CD4-positive, alpha-beta T cell treated with Interferon alpha-2 for 1 hour (primary cell): ENCODE measurements around the gene RAB40B.

Source experiments
- DNase-seq, 2 donors: peaks; one replicate each; pipeline ENCODE4 v3.0.0-alpha.2; 2020 to 2022

RAB40B gene

GRCh38 chr17:82690786-82691489 lies 7.6 kb downstream of the RAB40B start:
- no peak for DNase-seq

GRCh38 chr17:82689077-82689476 lies 9.4 kb downstream of the RAB40B start:
- DNase-seq, result no peak

GRCh38 chr17:82687871-82688270 lies 10.6 kb downstream of the RAB40B start:
- no peak for DNase-seq

- no peak for DNase-seq
Measured at GRCh38 chr17:82687375-82687861, 11.1 kb downstream of the RAB40B start.

GRCh38 chr17:82686366-82687324 lies 11.9 kb downstream of the RAB40B start:
- DNase-seq, result no peak

- no peak for DNase-seq
Measured at GRCh38 chr17:82685291-82685690, 13.2 kb downstream of the RAB40B start.

GRCh38 chr17:82684228-82684841 lies 14.2 kb downstream of the RAB40B start:
- DNase-seq, result no peak

GRCh38 chr17:82683534-82683933 lies 15.0 kb downstream of the RAB40B start:
- DNase-seq, result no peak

- DNase-seq, result no peak
Measured at GRCh38 chr17:82681547-82681946, 17.0 kb downstream of the RAB40B start.

GRCh38 chr17:82679586-82680465 lies 18.7 kb downstream of the RAB40B start:
- DNase-seq, result no peak

GRCh38 chr17:82678265-82678891 lies 20.1 kb downstream of the RAB40B start:
- no peak for DNase-seq

- no peak for DNase-seq
Measured at GRCh38 chr17:82677353-82677925, 21.1 kb downstream of the RAB40B start.

GRCh38 chr17:82675476-82676245 lies 22.8 kb downstream of the RAB40B start:
- no peak for DNase-seq

GRCh38 chr17:82674656-82675475 lies 23.6 kb downstream of the RAB40B start:
- DNase-seq, result no peak

- no peak for DNase-seq
Measured at GRCh38 chr17:82670661-82671450, 27.6 kb downstream of the RAB40B start.

GRCh38 chr17:82668631-82669099 lies 29.8 kb downstream of the RAB40B start:
- DNase-seq, result peak; percentile 45 to 52

GRCh38 chr17:82668024-82668630 lies 30.4 kb downstream of the RAB40B start:
- no peak for DNase-seq

GRCh38 chr17:82667668-82668000 lies 30.9 kb downstream of the RAB40B start:
- no peak for DNase-seq
